Natural killer cell treated with Interleukin-12 subunit alpha and Interleukin-12 subunit beta and Interleukin-15 and Interleukin-18, amount 100 ng/mL, for 72 hours (primary cell): ENCODE data around the gene ARHGAP15. TPM values are rescaled to one million over a fixed set of nuclear protein-coding genes. Genes with fewer than 3 reads are reported as not detected.
A peak's percentile ranks its signal among the peaks of the same experiment; 100 is the strongest.

Experiments used
- ATAC-seq, 2 donors: fragments of 150-1000 bp; cut with Tn5 transposase in 1 of 2; sonication (Bioruptor Pico), chemical (Tn5 transposase) in 1 of 2; 2 replicates each; pipeline ENCODE4 v1.10.0; 2021
- DNase-seq: peaks from one replicate; pipeline ENCODE4 v3.0.0; 2022; ENCODE audit warnings: low spot score
- H3K27ac Mint-ChIP-seq, 2 donors: 1 replicate in 1 of 2; 2 replicates in 1 of 2; pipeline ENCODE4 v1.8.0; 2022; ENCODE audit warnings: mixed read lengths in 2 of 2, mild to moderate bottlenecking in 1 of 2, moderate library complexity in 1 of 2
- H3K27me3 Mint-ChIP-seq, 2 donors: 1 replicate in 1 of 2; 2 replicates in 1 of 2; pipeline ENCODE4 v1.8.0; 2022; ENCODE audit warnings: mixed read lengths in 2 of 2
- H3K36me3 Mint-ChIP-seq: one replicate; pipeline ENCODE4 v1.8.0; 2022; ENCODE audit warnings: mixed read lengths
- H3K4me1 Mint-ChIP-seq, 2 donors: 1 replicate in 1 of 2; 2 replicates in 1 of 2; pipeline ENCODE4 v1.8.0; 2022; ENCODE audit warnings: low read depth in 2 of 2, mixed read lengths in 2 of 2, mild to moderate bottlenecking in 1 of 2
- H3K4me3 Mint-ChIP-seq: one replicate; pipeline ENCODE4 v1.8.0; 2022; ENCODE audit warnings: mixed read lengths
- H3K9me3 Mint-ChIP-seq: 2 replicates; pipeline ENCODE4 v1.8.0; 2022; ENCODE audit warnings: mixed read lengths
- total RNA-seq, 2 donors: library from RNA; stranded (reverse); gene quantifications; one replicate each; pipeline ENCODE4 v1.2.3, GENCODE V29; 2022

The ARHGAP15 gene
- total RNA-seq, 2 donors from 2014 or later: 80.6 to 133 TPM

DNA sequence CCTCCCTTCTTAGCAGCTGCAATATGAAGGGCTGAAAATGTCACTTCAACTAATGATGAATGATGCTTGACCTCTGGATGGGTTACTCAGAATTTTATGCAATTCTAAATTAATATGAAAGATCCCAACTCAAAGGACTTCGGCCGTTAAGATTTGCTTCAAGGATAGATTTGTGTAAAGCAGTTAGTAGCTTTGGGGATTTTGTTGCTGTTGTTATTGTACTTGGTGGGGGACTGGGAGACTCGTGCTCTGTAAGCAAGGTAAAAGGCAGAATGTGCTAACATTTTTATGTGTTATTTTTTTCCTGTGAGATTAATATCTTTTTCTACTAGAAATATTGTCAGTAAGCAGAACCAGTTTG, 478.8 kb downstream of the ARHGAP15 start:
- no peak overlapping the region for H3K4me3 Mint-ChIP-seq
- peaks cover 12 to 14% of the 10 kb centered on the region in 2 donors for H3K4me1 Mint-ChIP-seq
- peak overlapping the region in 1 of 2 donors; percentile 5 for H3K27ac Mint-ChIP-seq
- ATAC-seq (no peak), DNase-seq (no peak)
- H3K9me3 Mint-ChIP-seq: no peaks in the 10 kb centered on the region
- peaks cover 5% of the 10 kb centered on the region for H3K36me3 Mint-ChIP-seq
- H3K27me3 Mint-ChIP-seq: no peaks in the 10 kb centered on the region

- ATAC-seq: no peak
These were observed 479.5 kb downstream of the ARHGAP15 start for GRCh38 chr2:143608758-143609157.

GRCh38 chr2:143611336-143611735, 482.1 kb downstream of the ARHGAP15 start:
- Mint-ChIP-seq H3K36me3 (peaks cover 10% of the 10 kb centered on the region), H3K27me3 (no peaks in the 10 kb centered on the region), H3K4me3 (no peak overlapping the region), H3K27ac (no peak overlapping the region), H3K4me1 (peaks cover 25% of the 10 kb centered on the region in 2 donors), H3K9me3 (no peaks in the 10 kb centered on the region)
- DNase-seq (no peak), ATAC-seq (no peak)

More at GRCh38 chr2:143608758-143609157, 479.5 kb downstream of the ARHGAP15 start:
- no peak for DNase-seq
- Mint-ChIP-seq H3K27me3 (no peaks in the 10 kb centered on the region), H3K27ac (no peak overlapping the region), H3K4me3 (no peak overlapping the region), H3K4me1 (peaks cover 13 to 16% of the 10 kb centered on the region in 2 donors), H3K36me3 (peaks cover 6% of the 10 kb centered on the region), H3K9me3 (no peaks in the 10 kb centered on the region)

GRCh38 chr2:143615562-143615961, 486.3 kb downstream of the ARHGAP15 start:
- no peak overlapping the region for H3K4me3 Mint-ChIP-seq
- ATAC-seq (no peak), DNase-seq (no peak)
- H3K27ac Mint-ChIP-seq: no peak overlapping the region
- H3K36me3 Mint-ChIP-seq: peaks cover 16% of the 10 kb centered on the region
- H3K4me1 Mint-ChIP-seq: peaks cover 14 to 25% of the 10 kb centered on the region in 2 donors
- no peaks in the 10 kb centered on the region for H3K27me3 Mint-ChIP-seq
- H3K9me3 Mint-ChIP-seq: no peaks in the 10 kb centered on the region

GRCh38 chr2:143616452-143616851, 487.2 kb downstream of the ARHGAP15 start:
- Mint-ChIP-seq H3K27me3 (no peaks in the 10 kb centered on the region), H3K36me3 (peaks cover 13% of the 10 kb centered on the region), H3K9me3 (no peaks in the 10 kb centered on the region), H3K4me1 (peaks cover 14 to 23% of the 10 kb centered on the region in 2 donors), H3K4me3 (no peak overlapping the region), H3K27ac (no peak overlapping the region)
- no peak for DNase-seq
- no peak for ATAC-seq

DNA sequence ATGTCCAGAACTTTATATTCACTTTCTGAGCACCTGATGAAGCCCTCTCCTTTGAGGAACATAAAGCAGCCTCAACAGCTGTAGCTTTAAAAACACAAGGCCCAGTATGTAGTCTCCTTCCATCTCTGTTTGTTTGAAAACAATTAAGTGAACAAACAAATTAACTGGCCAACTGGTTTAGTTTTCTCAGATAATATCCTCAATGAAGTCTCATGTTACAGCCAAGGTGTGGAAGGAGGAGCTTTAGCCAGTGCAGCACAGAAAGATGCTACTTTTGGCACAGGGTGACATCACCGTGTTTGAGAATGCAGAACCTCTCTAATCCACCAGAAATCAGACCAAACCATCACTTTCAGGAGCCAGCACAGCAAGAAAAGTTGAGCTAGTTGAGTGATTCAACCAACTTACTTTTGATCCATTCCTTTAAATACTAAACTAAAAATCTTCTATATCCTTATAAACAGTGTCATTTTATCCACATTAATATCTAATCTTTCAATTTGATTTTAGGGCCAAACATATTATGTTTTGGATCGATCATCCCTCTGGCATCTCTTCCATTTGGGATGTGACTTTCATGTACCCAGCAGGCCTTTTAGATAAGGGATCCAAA, 488.7 kb downstream of the ARHGAP15 start:
- Mint-ChIP-seq H3K4me1 (peaks cover 14 to 19% of the 10 kb centered on the region in 2 donors), H3K36me3 (peaks cover 11% of the 10 kb centered on the region), H3K9me3 (no peaks in the 10 kb centered on the region), H3K27me3 (no peaks in the 10 kb centered on the region), H3K27ac (no peak overlapping the region), H3K4me3 (no peak overlapping the region)
- DNase-seq: no peak
- ATAC-seq: no peak

DNA sequence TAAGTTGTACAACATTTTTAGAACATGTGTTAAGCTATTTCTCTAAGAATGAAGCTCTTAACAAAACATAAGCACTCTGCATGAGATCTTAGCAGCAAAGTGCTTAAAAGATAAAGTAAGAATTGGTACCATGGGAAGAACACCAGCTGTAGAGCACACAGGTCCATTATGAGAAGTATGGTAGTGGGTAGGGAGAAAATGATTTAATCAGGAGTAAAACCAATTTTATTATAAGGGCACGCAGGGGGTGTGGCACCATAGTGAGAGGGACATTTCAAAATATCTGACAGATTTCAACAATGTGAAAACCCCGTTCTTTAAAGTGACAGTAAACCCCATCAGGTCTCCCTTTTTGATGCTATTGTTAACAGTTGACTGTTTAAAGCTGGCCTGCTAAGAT, 492.9 kb downstream of the ARHGAP15 start:
- Mint-ChIP-seq H3K36me3 (peaks cover 34% of the 10 kb centered on the region), H3K4me1 (peaks cover 6 to 8% of the 10 kb centered on the region in 2 donors), H3K4me3 (no peak overlapping the region), H3K27me3 (no peaks in the 10 kb centered on the region), H3K9me3 (peaks cover 6% of the 10 kb centered on the region), H3K27ac (no peak overlapping the region)
- DNase-seq (no peak), ATAC-seq (no peak)

- peaks cover 35% of the 10 kb centered on the region for H3K36me3 Mint-ChIP-seq
- H3K27ac Mint-ChIP-seq: no peak overlapping the region
- peaks cover 6 to 8% of the 10 kb centered on the region in 2 donors for H3K4me1 Mint-ChIP-seq
- DNase-seq: no peak
- peaks cover 6% of the 10 kb centered on the region for H3K9me3 Mint-ChIP-seq
- H3K4me3 Mint-ChIP-seq: no peak overlapping the region
- H3K27me3 Mint-ChIP-seq: no peaks in the 10 kb centered on the region
- ATAC-seq: no peak
These were observed 494.2 kb downstream of the ARHGAP15 start for GRCh38 chr2:143623231-143623908.

GRCh38 chr2:143623909-143624260, 494.7 kb downstream of the ARHGAP15 start:
- Mint-ChIP-seq H3K4me3 (no peak overlapping the region), H3K27me3 (no peaks in the 10 kb centered on the region), H3K27ac (no peak overlapping the region), H3K4me1 (peaks cover 10% of the 10 kb centered on the region in 2 donors), H3K9me3 (peaks cover 6% of the 10 kb centered on the region), H3K36me3 (peaks cover 40% of the 10 kb centered on the region)
- ATAC-seq (no peak), DNase-seq (no peak)

DNA sequence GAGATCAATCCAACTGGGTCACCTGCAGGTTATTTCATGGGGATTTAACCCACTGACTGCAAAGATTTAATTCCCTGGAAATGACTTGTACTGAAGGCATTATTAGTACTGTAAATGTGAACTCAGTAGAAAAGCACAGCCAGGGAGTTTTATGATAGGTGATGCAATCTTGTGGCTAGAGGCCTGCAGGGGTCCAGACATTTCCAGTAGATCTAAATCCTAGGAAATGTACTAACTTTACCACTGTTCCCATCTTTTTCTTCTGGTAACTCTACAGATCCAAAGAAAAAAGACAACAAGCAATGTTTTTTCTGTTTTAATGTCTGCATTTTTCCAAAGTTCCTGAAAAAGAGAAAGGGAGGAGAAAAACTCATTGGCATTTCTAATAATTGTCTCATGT, 500.1 kb downstream of the ARHGAP15 start:
- H3K9me3 Mint-ChIP-seq: peaks cover 6% of the 10 kb centered on the region
- ATAC-seq (no peak), DNase-seq (no peak)
- no peaks in the 10 kb centered on the region for H3K27me3 Mint-ChIP-seq
- peaks cover 10 to 15% of the 10 kb centered on the region in 2 donors for H3K4me1 Mint-ChIP-seq
- H3K36me3 Mint-ChIP-seq: peaks cover 40% of the 10 kb centered on the region
- no peak overlapping the region for H3K4me3 Mint-ChIP-seq
- no peak overlapping the region for H3K27ac Mint-ChIP-seq

DNA sequence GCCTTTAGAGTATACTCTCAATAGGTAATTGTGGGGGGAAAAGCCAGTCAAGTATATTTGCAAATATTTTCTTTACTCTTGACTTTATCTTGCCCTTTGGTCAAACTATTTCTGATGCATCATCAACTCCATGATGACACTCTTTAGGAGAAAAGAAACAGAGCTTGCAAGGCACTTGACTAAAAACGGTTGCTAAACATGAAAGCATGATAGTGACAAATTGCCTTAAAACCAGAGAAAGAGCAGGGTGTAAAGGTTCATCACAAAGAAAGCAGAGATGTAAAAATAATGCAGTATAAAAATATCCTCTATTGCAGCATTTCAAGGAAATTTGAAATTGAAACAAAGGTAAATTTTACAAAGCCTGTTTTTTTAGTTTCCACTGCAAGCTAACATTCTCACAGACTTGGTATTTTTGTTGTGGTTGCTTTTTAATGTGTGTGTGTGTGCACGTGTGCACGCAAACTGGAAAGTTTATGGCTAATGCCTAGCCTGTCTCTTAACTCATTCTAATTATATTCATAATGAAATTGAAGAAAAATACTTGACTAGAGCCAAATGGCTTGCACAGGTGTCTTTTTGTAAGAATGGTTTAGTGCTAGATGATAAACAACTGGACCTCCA, 503.6 kb downstream of the ARHGAP15 start:
- Mint-ChIP-seq H3K27ac (no peak overlapping the region), H3K27me3 (no peaks in the 10 kb centered on the region), H3K36me3 (peaks cover 41% of the 10 kb centered on the region), H3K4me1 (peaks cover 4 to 10% of the 10 kb centered on the region in 2 donors), H3K9me3 (peaks cover 3% of the 10 kb centered on the region), H3K4me3 (no peak overlapping the region)
- DNase-seq (no peak), ATAC-seq (no peak)

DNA sequence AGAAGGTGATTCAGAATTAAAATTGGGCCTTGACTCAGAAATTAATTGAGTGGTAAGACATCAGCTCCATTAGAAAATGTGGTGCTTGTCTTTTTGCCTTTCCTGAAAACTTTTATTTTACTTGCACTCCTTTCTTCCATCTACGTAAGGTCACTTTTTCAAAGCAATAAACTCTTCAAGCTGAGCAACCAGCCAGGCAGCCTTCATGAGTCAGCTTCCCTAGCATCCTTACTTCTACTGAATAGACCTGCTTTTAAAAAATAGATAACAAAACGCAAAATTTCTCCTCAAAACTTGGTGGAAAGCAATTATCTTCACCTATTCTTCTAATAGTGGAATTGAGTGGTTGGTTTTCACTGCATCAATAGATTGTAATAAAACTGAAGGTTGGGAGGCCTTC, 504.2 kb downstream of the ARHGAP15 start:
- DNase-seq (no peak), ATAC-seq (no peak)
- Mint-ChIP-seq H3K36me3 (peaks cover 40% of the 10 kb centered on the region), H3K4me3 (no peak overlapping the region), H3K27me3 (no peaks in the 10 kb centered on the region), H3K27ac (no peak overlapping the region), H3K9me3 (peaks cover 3% of the 10 kb centered on the region), H3K4me1 (peaks cover 4 to 10% of the 10 kb centered on the region in 2 donors)

DNA sequence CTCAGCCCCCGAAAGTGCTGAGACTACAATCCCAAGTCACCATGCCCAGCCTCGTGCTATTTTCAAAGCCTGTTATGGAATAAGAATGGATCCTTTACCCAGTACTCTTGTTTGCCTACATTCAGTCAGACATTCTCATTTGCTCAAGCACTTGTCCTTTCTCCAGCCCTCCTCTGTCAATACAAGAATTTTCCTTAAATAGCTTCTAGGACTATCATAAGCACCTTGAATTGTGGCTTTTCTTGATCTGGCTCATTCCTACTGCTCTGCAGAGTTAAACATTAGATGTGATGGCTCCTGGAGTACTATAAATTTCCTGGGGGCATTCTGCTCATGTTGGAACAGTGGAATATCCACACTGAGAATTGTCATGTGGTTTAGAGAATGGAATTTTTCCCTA, 506.1 kb downstream of the ARHGAP15 start:
- no peak for ATAC-seq
- Mint-ChIP-seq H3K27ac (no peak overlapping the region), H3K36me3 (peaks cover 35% of the 10 kb centered on the region), H3K4me1 (peaks cover 0 to 7% of the 10 kb centered on the region in 2 donors), H3K4me3 (no peak overlapping the region), H3K9me3 (peaks cover 3% of the 10 kb centered on the region), H3K27me3 (no peaks in the 10 kb centered on the region)
- no peak for DNase-seq

- H3K9me3 Mint-ChIP-seq: peaks cover 3% of the 10 kb centered on the region
- DNase-seq (no peak), ATAC-seq (no peak)
- H3K36me3 Mint-ChIP-seq: peaks cover 35% of the 10 kb centered on the region
- H3K27me3 Mint-ChIP-seq: no peaks in the 10 kb centered on the region
- peaks cover 0 to 7% of the 10 kb centered on the region in 2 donors for H3K4me1 Mint-ChIP-seq
- no peak overlapping the region for H3K27ac Mint-ChIP-seq
- no peak overlapping the region for H3K4me3 Mint-ChIP-seq
These were observed 506.7 kb downstream of the ARHGAP15 start for GRCh38 chr2:143635936-143636335.
